ENCODE data around the gene METTL26. TPM values are rescaled to one million over a fixed set of nuclear protein-coding genes. Genes with fewer than 3 reads are reported as not detected.

METTL26 gene
- total RNA-seq, 1 donor, result 76.0 TPM

GRCh38 chr16:620700-621525 lies 15.2 kb downstream of the METTL26 start:
- Histone ChIP-seq H4K20me1 (ENCODE audit: insufficient read depth, low read length) (peaks cover 13% of the 10 kb centered on the region), H2AFZ (ENCODE audit: low read length) (no peak overlapping the region), H3K4me2 (ENCODE audit: insufficient read depth, low read length) (no peak overlapping the region), H3K4me3 (ENCODE audit: insufficient read depth, low read length) (no peak overlapping the region), H3K9me3 (ENCODE audit: low read depth, low read length) (no peaks in the 10 kb centered on the region), H3K36me3 (ENCODE audit: insufficient read depth, low read length) (no peaks in the 10 kb centered on the region), H3K4me1 (ENCODE audit: insufficient read depth, low read length) (no peaks in the 10 kb centered on the region), H3K79me2 (ENCODE audit: insufficient read depth, low read length) (peaks cover 7% of the 10 kb centered on the region), H3K27ac (ENCODE audit: low read depth, low read length) (no peak overlapping the region), H3K27me3 (ENCODE audit: insufficient read depth, low read length) (no peaks in the 10 kb centered on the region)
- DNase-seq (ENCODE audit: insufficient read length, low spot score, missing footprints), result peak; percentile 84
- no peak for TF ChIP-seq CTCF (IDR thresholded peaks at IDR 0.05; ENCODE audit: extremely low read depth, low read depth, low read length)

- H4K20me1 ChIP-seq (ENCODE audit: insufficient read depth, low read length), result peaks cover 22% of the 10 kb centered on the region
Measured at GRCh38 chr16:619476-620100, 16.5 kb downstream of the METTL26 start.

GRCh38 chr16:617855-618254 lies 18.2 kb downstream of the METTL26 start:
- Histone ChIP-seq H3K27me3 (ENCODE audit: insufficient read depth, low read length) (no peaks in the 10 kb centered on the region), H4K20me1 (ENCODE audit: insufficient read depth, low read length) (peaks cover 17% of the 10 kb centered on the region)
- TF ChIP-seq CTCF (IDR thresholded peaks at IDR 0.05; ENCODE audit: extremely low read depth, low read depth, low read length), result no peak

More at GRCh38 chr16:619476-620100, 16.5 kb downstream of the METTL26 start:
- no peak overlapping the region for H3K4me3 ChIP-seq (ENCODE audit: insufficient read depth, low read length)
- no peaks in the 10 kb centered on the region for H3K36me3 ChIP-seq (ENCODE audit: insufficient read depth, low read length)
- no peaks in the 10 kb centered on the region for H3K27me3 ChIP-seq (ENCODE audit: insufficient read depth, low read length)
- no peaks in the 10 kb centered on the region for H3K4me1 ChIP-seq (ENCODE audit: insufficient read depth, low read length)
- no peak for TF ChIP-seq CTCF (IDR thresholded peaks at IDR 0.05; ENCODE audit: extremely low read depth, low read depth, low read length)
- no peak overlapping the region for H3K27ac ChIP-seq (ENCODE audit: low read depth, low read length)
- no peak overlapping the region for H2AFZ ChIP-seq (ENCODE audit: low read length)
- H3K9me3 ChIP-seq (ENCODE audit: low read depth, low read length), result no peaks in the 10 kb centered on the region
- H3K79me2 ChIP-seq (ENCODE audit: insufficient read depth, low read length), result peaks cover 16% of the 10 kb centered on the region
- no peak overlapping the region for H3K4me2 ChIP-seq (ENCODE audit: insufficient read depth, low read length)
- peak; percentile 62 for DNase-seq (ENCODE audit: insufficient read length, low spot score, missing footprints)

More at GRCh38 chr16:617855-618254, 18.2 kb downstream of the METTL26 start:
- Histone ChIP-seq H2AFZ (ENCODE audit: low read length) (no peak overlapping the region), H3K79me2 (ENCODE audit: insufficient read depth, low read length) (peaks cover 18% of the 10 kb centered on the region), H3K4me2 (ENCODE audit: insufficient read depth, low read length) (no peak overlapping the region), H3K36me3 (ENCODE audit: insufficient read depth, low read length) (no peaks in the 10 kb centered on the region), H3K9me3 (ENCODE audit: low read depth, low read length) (no peaks in the 10 kb centered on the region), H3K4me1 (ENCODE audit: insufficient read depth, low read length) (no peaks in the 10 kb centered on the region), H3K4me3 (ENCODE audit: insufficient read depth, low read length) (no peak overlapping the region), H3K27ac (ENCODE audit: low read depth, low read length) (no peak overlapping the region)
- peak; percentile 70 for DNase-seq (ENCODE audit: insufficient read length, low spot score, missing footprints)

Data from osteoblast (primary cell).